GM10248 (cell line): ENCODE measurements around the gene MCAM.

Source experiments
- CTCF ChIA-PET: fragments of 300-600 bp; sonication (Branson Sonifier 250); formaldehyde crosslinking; extraction: SDS; loops from one replicate; lab custom pipeline; 2021; ENCODE audit warnings: antibody characterized with exemption; lab: Yijun Ruan, JAX
- POLR2A ChIA-PET: fragments of 350-650 bp; sonication (Branson Sonifier 250); formaldehyde crosslinking; extraction: SDS; loops from one replicate; lab custom pipeline; 2020; ENCODE audit warnings: antibody characterized with exemption; lab: Yijun Ruan, JAX
- DNase-seq: peaks from one replicate; pipeline ENCODE4 v3.0.0; 2012; ENCODE audit errors: extremely low spot score
- TF ChIP-seq, protein P1 (sequence below): IDR thresholded peaks from 2 replicates; pipeline ENCODE4 v1.5.1; 2012; ENCODE audit warnings: mild to moderate bottlenecking, low read depth; ENCODE audit errors: extremely low read depth, missing control alignments, control extremely low read depth

The MCAM gene, protein sequence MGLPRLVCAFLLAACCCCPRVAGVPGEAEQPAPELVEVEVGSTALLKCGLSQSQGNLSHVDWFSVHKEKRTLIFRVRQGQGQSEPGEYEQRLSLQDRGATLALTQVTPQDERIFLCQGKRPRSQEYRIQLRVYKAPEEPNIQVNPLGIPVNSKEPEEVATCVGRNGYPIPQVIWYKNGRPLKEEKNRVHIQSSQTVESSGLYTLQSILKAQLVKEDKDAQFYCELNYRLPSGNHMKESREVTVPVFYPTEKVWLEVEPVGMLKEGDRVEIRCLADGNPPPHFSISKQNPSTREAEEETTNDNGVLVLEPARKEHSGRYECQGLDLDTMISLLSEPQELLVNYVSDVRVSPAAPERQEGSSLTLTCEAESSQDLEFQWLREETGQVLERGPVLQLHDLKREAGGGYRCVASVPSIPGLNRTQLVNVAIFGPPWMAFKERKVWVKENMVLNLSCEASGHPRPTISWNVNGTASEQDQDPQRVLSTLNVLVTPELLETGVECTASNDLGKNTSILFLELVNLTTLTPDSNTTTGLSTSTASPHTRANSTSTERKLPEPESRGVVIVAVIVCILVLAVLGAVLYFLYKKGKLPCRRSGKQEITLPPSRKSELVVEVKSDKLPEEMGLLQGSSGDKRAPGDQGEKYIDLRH

DNA sequence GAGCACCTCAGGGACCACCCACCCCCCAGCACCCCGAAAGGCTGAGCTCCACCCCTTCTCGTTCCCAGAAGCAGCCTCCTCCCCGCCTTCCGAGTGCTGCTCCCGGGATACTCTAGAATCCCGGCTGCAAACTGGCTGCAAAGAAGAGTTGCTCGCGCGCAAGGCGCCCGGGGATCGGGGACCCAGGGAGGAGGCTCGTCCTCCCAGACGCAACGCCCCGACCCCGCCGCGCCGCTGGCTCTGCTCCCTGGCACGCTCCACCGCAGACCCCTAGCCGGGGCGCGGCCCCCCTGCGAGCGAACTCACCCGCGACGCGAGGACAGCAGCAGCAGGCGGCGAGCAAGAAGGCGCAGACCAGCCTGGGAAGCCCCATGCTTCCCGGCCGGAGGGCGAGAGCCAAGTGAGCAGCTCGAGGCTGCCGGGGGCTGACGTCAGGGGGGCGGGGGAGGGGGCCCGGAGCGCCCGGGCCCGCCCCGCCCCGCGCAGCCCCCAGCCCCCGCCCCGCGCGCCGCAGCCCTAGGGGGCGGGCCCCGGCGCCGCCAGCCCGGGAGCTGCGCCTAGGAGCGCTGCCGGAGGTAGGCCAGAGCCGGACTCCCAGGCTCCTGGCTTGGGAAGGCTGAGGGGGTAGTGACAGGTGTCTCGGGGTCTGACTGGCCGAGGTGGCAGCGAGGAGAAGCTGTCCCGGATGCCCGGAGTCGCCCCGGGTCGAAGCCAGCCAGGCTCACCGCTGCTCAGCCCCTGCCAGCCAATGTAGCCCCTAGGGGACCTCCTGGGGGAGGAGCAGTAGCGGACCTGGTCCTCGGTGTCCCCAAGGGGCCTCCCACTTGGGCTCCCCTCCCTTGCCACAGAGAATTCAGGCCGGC, at the start of gene MCAM:
Gene MCAM, minus strand, starts transcription at position 402 of the 863 bp plus-strand sequence. Its CDS starts 29 bp downstream, at position 373.
- TF ChIP-seq, protein P1, sequence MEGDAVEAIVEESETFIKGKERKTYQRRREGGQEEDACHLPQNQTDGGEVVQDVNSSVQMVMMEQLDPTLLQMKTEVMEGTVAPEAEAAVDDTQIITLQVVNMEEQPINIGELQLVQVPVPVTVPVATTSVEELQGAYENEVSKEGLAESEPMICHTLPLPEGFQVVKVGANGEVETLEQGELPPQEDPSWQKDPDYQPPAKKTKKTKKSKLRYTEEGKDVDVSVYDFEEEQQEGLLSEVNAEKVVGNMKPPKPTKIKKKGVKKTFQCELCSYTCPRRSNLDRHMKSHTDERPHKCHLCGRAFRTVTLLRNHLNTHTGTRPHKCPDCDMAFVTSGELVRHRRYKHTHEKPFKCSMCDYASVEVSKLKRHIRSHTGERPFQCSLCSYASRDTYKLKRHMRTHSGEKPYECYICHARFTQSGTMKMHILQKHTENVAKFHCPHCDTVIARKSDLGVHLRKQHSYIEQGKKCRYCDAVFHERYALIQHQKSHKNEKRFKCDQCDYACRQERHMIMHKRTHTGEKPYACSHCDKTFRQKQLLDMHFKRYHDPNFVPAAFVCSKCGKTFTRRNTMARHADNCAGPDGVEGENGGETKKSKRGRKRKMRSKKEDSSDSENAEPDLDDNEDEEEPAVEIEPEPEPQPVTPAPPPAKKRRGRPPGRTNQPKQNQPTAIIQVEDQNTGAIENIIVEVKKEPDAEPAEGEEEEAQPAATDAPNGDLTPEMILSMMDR, result no peak
- POLR2A ChIA-PET, result interaction anchor here (1.4 kb wide), 1 partner anchor 9 kb away, joined by 4 read pairs; no protein-coding TSS in a partner anchor
- DNase-seq, result no peak
- CTCF ChIA-PET, result interaction anchor here (1.2 to 2.2 kb wide), 4 partner anchors 9 to 171 kb away, joined by 3 to 7 read pairs (median 6); no protein-coding TSS in a partner anchor

DNA sequence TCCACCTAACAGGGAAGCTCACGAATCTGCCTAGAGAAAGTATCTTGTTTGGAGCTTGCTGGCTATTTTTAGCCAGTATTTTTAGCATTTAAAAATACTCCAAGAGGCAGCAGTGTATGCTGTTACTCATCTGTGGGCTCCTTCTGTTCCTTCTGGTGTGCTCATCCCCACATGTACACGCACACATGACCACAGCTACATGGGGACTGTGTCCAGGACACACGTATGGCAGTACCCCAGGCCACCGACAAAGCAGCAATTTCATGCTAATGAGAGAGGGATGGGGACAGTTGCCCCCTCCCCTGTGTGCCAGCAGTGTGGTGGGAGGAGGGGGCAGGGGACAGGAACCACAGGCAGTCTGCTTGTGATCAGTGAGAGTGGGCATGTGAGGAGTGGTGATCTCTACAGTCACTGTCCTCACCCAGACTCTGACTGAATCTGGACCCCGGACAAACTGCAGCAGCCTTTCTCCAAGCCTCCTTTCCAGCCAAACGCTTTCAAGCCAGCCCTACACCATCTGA, 48.2 kb upstream of the MCAM start:
- no peak for DNase-seq
- POLR2A ChIA-PET, result no interaction called here
- CTCF ChIA-PET, result interaction anchor here (0.8 to 2.1 kb wide), 6 partner anchors 8 to 42 kb away, joined by 3 to 13 read pairs (median 6); no protein-coding TSS in a partner anchor
- TF ChIP-seq, protein P1, result no peak

DNA sequence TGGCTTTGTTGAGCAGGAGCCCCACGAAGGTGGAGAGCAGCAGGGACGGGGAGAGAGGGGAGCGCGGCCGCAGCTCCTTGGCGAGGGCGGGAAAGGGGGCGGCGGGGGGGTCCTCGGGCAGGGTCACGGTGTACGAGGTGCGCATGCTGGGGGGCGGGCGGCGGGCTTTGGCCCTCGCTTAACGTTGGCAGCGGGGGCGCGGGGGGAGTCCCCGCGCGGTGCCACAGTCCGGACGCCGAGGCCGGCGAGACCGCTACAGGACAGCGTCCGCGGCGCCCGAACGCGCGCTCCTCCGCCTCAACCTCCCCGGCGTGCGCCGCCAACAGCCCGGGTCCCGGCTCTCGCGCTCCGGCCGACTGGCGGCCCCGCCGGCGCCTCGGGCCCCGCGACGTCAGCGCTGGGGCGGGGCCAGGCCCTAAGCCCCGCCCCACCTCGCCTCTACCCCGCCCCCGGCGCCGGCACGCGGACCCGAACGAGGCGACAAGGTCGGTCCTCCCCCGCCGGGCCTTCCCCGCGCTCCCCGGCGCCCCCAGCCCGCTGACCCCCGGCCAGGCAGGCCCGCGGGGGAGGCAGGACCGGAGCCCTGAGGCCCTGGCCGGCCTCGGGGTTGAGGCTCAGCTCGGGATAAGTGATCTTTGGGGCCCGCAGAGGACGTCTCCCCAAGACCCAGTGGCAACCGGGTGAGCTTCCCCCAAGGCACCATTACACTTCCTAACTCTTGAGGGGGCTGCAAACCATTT, 47.1 kb upstream of the MCAM start:
- DNase-seq, result peak; percentile 82
- ChIA-PET POLR2A (no interaction called here), CTCF (interaction anchor here (1.2 to 4.1 kb wide), 6 partner anchors 8 to 41 kb away, joined by 5 to 27 read pairs (median 6); no protein-coding TSS in a partner anchor)
- TF ChIP-seq, protein P1, result no peak

DNA sequence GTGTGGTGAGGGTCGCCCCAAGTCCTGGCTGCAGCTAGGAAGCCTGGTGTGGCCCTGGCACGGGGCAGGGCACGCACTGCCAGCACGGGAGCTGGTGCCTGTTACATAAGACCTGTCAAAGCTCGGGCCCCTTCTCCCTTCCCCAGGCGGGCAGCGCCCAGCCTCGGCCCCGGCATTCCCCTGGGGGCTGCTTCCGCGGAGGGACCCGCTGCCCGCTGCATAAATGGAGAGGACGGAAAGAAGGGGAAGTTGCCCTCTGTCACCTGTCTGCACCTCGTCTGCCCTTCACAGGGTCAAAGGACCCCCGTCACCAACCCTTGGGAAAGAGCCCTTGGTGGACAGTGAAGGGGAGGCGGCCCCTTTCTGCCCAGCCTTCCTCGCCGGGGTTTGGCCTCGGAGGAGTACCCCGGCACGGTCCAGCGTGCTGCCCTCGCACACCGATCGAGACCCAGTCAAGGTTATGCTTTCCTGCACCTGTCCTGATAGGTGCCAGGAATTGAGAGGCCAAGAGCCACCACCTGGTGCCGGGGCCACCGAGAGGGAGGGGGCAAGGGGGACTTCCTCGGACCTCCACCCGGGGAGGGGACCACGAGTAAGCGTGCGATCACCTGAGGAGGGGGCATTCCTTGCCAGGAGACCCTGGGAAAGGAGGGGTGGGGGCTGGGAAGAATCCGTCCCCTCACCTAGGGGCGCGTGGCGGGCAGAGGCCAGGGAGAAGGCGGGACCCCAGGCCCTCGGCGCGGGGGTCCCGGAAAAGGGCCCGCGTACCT, 46.3 kb upstream of the MCAM start:
- TF ChIP-seq, protein P1, result no peak
- CTCF ChIA-PET, result interaction anchor here (1.2 to 4.1 kb wide), 6 partner anchors 10 to 40 kb away, joined by 3 to 27 read pairs (median 7); no protein-coding TSS in a partner anchor
- POLR2A ChIA-PET, result no interaction called here
- DNase-seq, result no peak

DNA sequence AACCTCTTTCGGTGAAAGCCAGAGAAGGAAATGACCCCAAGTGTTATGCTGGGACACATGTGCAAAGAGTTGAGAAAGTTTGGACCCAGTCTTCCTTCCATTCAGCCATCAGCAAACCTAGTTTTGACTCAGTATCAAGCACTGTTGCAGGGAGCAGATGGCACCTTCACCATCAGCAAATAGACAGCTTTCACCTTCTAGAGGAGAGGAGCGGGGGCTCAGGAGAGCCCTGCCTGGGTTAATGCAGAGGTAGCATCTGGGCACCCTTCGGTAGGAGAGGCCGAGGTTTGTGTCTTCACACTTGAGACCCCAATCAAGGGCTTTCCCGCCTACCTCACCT, 45.8 kb upstream of the MCAM start:
- ChIA-PET POLR2A (interaction anchor here (0.6 kb wide), 1 partner anchor 112 kb away, joined by 3 read pairs; no protein-coding TSS in a partner anchor), CTCF (interaction anchor here (1.2 to 4.1 kb wide), 8 partner anchors 9 to 112 kb away, joined by 3 to 27 read pairs (median 10); partner anchors contain the start of gene USP2)
- TF ChIP-seq, protein P1, result no peak
- no peak for DNase-seq
